Right ventricle myocardium superior (tissue), 1 donor: ENCODE measurements around the gene CHST15. TPM values are rescaled to one million over a fixed set of nuclear protein-coding genes. Genes with fewer than 3 reads are reported as not detected.

ENCODE experiments used
- ATAC-seq: fragments of 200-7000 bp; cut with Tn5 transposase; one replicate; pipeline ENCODE4 v1.9.1; 2020; ENCODE audit warnings: mild to moderate bottlenecking; ENCODE audit not compliant: poor library complexity
- DNase-seq: peaks from one replicate; pipeline ENCODE4 v3.0.0-alpha.2; 2020
- intact Hi-C: fragments of 100-400 bp; cut with DNase I; formaldehyde crosslinking; loops from one replicate; pipeline ENCODE4 v1.11.2; 2022
- total RNA-seq: library from RNA; stranded (reverse); fragmentation: NEBNext Ultra II Directional; extraction: Animal tissue kit (Norgen Biotek cat#: 25700); gene quantifications from one replicate; pipeline ENCODE4 v1.2.1, GENCODE V29; 2021
- donor health status: DM: no; HTN: yes; CAD: no; lungs with severe emphysema.

CHST15 gene
- total RNA-seq, 1 donor from 2014 or later = 3.0 TPM

- intact Hi-C loops = no loop called here
- no peak for ATAC-seq
- no peak for DNase-seq
These were observed 4.5 kb downstream of the CHST15 start for GRCh38 chr10:124088915-124089314.

GRCh38 chr10:124087672-124088634, 5.4 kb downstream of the CHST15 start:
- intact Hi-C loops = no loop called here
- ATAC-seq = no peak
- DNase-seq = no peak

GRCh38 chr10:124086787-124087671, 6.4 kb downstream of the CHST15 start:
- ATAC-seq (no peak), DNase-seq (no peak)
- intact Hi-C loops = no loop called here

GRCh38 chr10:124086097-124086710, 7.2 kb downstream of the CHST15 start:
- intact Hi-C loops = no loop called here
- DNase-seq = no peak
- no peak for ATAC-seq

- intact Hi-C loops = no loop called here
- DNase-seq = no peak
- ATAC-seq = no peak
These were observed 7.7 kb downstream of the CHST15 start for GRCh38 chr10:124085680-124086079.

GRCh38 chr10:124084708-124085107, 8.7 kb downstream of the CHST15 start:
- ATAC-seq (no peak), DNase-seq (no peak)
- intact Hi-C loops = no loop called here

- intact Hi-C loops = no loop called here
- DNase-seq (no peak), ATAC-seq (no peak)
These were observed 9.5 kb downstream of the CHST15 start for GRCh38 chr10:124083740-124084397.

GRCh38 chr10:124083047-124083739, 10.2 kb downstream of the CHST15 start:
- ATAC-seq (no peak), DNase-seq (no peak)
- intact Hi-C loops = no loop called here

- intact Hi-C loops = no loop called here
- ATAC-seq (no peak), DNase-seq (no peak)
These were observed 10.8 kb downstream of the CHST15 start for GRCh38 chr10:124082555-124082954.

GRCh38 chr10:124081547-124082140, 11.8 kb downstream of the CHST15 start:
- intact Hi-C loops = no loop called here
- ATAC-seq (no peak), DNase-seq (no peak)

GRCh38 chr10:124079864-124080263, 13.5 kb downstream of the CHST15 start:
- ATAC-seq (no peak), DNase-seq (no peak)
- intact Hi-C loops = no loop called here

GRCh38 chr10:124078714-124079113, 14.7 kb downstream of the CHST15 start:
- intact Hi-C loops = no loop called here
- DNase-seq (no peak), ATAC-seq (no peak)

GRCh38 chr10:124078028-124078427, 15.4 kb downstream of the CHST15 start:
- DNase-seq = no peak
- ATAC-seq = no peak
- intact Hi-C loops = no loop called here

- intact Hi-C loops = no loop called here
- ATAC-seq (no peak), DNase-seq (no peak)
These were observed 16.0 kb downstream of the CHST15 start for GRCh38 chr10:124077208-124077993.

- DNase-seq (no peak), ATAC-seq (no peak)
- intact Hi-C loops = no loop called here
These were observed 17.2 kb downstream of the CHST15 start for GRCh38 chr10:124076148-124076733.

- DNase-seq (no peak), ATAC-seq (no peak)
- intact Hi-C loops = no loop called here
These were observed 18.0 kb downstream of the CHST15 start for GRCh38 chr10:124075231-124075955.
